Testis (tissue), 3 donors: ENCODE results near the gene ZSCAN12. TPM values are rescaled to one million over a fixed set of nuclear protein-coding genes. Genes with fewer than 3 reads are reported as not detected.

Source experiments
- DNase-seq: peaks from one replicate; pipeline ENCODE4 v3.0.0-alpha.2; 2019
- H3K27ac ChIP-seq, 2 donors: fragments of 200-600 bp; sonication (generic); one replicate each; pipeline ENCODE4 v1.5.1; 2019
- H3K27me3 ChIP-seq: fragments of 200-600 bp; sonication (generic); one replicate; pipeline ENCODE4 v1.5.1; 2019
- H3K36me3 ChIP-seq: fragments of 200-600 bp; sonication (generic); one replicate; pipeline ENCODE4 v1.5.1; 2017; ENCODE audit warnings: low read depth; ENCODE audit errors: missing control alignments
- H3K4me1 ChIP-seq: fragments of 200-600 bp; sonication (generic); one replicate; pipeline ENCODE4 v1.5.1; 2019
- H3K4me3 ChIP-seq, 2 donors: fragments of 200-600 bp; sonication (generic); one replicate each; pipeline ENCODE4 v1.5.1; 2017 to 2019
- H3K9me3 ChIP-seq: fragments of 200-600 bp; sonication (generic); one replicate; pipeline ENCODE4 v1.5.1; 2017
- CTCF ChIP-seq, 3 experiments: fragments of 450-650 bp in 2 of 3; fragments of 200-600 bp in 1 of 3; sonication (generic) in 1 of 3; IDR thresholded peaks; one replicate each; pipeline ENCODE4 v1.5.1; 2016 to 2019; ENCODE audit warnings: antibody characterized with exemption in 3 of 3, mild to moderate bottlenecking in 2 of 3, moderate library complexity in 1 of 3
- POLR2A ChIP-seq: fragments of 450-650 bp; IDR thresholded peaks from one replicate; pipeline ENCODE4 v1.6.1; 2017; ENCODE audit warnings: antibody characterized with exemption, mild to moderate bottlenecking, moderate library complexity
- WGBS, 2 donors: methylation state at CpG; one replicate each; pipeline ENCODE4 v1.1.5; 2018; 5-methylcytosine and 5-hydroxymethylcytosine counted together
- intact Hi-C: fragments of 100-400 bp; cut with DNase I; formaldehyde crosslinking; loops from one replicate; pipeline ENCODE4 v1.15.1; 2023; ENCODE audit warnings: low total_unique reads
- polyA plus RNA-seq: library from polyadenylated mRNA; stranded (reverse); fragments of 350-450 nt; fragmentation: Illumina TruSeq; extraction: RNeasy Lipid Tissue Mini Kit (QIAGEN cat#74804); gene quantifications from one replicate; pipeline ENCODE4 v1.2.3, GENCODE V29; 2014; ENCODE audit warnings: low read depth, low replicate concordance; ENCODE audit not compliant: insufficient read depth
- total RNA-seq, 2 donors: library from RNA; depleted of rRNA; stranded (reverse); fragments of >200 nt; gene quantifications; one replicate each; pipeline ENCODE4 v1.2.3, GENCODE V29; 2016

Gene ZSCAN12
- total and polyA plus RNA-seq, 3 donors from 2014 or later = 7.0 to 12.3 (median 12.2) TPM

GRCh38 chr6:28353356-28353755 is 46.2 kb downstream of the ZSCAN12 start:
- intact Hi-C loops = no loop called here

GRCh38 chr6:28351493-28351925 is 48.0 kb downstream of the ZSCAN12 start:
- H3K4me3 ChIP-seq = no peak overlapping the region
- TF ChIP-seq CTCF (IDR thresholded peaks at IDR 0.05) (no peak), POLR2A (no peak)
- no peaks in the 10 kb centered on the region for H3K36me3 ChIP-seq
- intact Hi-C loops = no loop called here
- DNase-seq = no peak
- H3K9me3 ChIP-seq = no peaks in the 10 kb centered on the region
- no peak overlapping the region for H3K27ac ChIP-seq
- H3K27me3 ChIP-seq = no peaks in the 10 kb centered on the region
- 57 to 62% methylated on average over 2 of the region's 2 CpGs for WGBS, 2 donors
- H3K4me1 ChIP-seq = peaks cover 18% of the 10 kb centered on the region

More at GRCh38 chr6:28353356-28353755, 46.2 kb downstream of the ZSCAN12 start:
- 92 to 94% methylated on average over 3 of the region's 3 CpGs for WGBS, 2 donors
- no peaks in the 10 kb centered on the region for H3K9me3 ChIP-seq
- DNase-seq = no peak
- no peak overlapping the region for H3K27ac ChIP-seq
- TF ChIP-seq POLR2A (no peak), CTCF (IDR thresholded peaks at IDR 0.05) (no peak)
- H3K36me3 ChIP-seq = no peaks in the 10 kb centered on the region
- H3K4me1 ChIP-seq = peaks cover 19% of the 10 kb centered on the region
- H3K27me3 ChIP-seq = no peaks in the 10 kb centered on the region
- no peak overlapping the region for H3K4me3 ChIP-seq

GRCh38 chr6:28351087-28351486 is 48.5 kb downstream of the ZSCAN12 start:
- no peaks in the 10 kb centered on the region for H3K9me3 ChIP-seq
- H3K4me1 ChIP-seq = peaks cover 15% of the 10 kb centered on the region
- intact Hi-C loops = no loop called here
- H3K27ac ChIP-seq = no peak overlapping the region
- H3K4me3 ChIP-seq = no peak overlapping the region
- no peaks in the 10 kb centered on the region for H3K27me3 ChIP-seq
- H3K36me3 ChIP-seq = no peaks in the 10 kb centered on the region
- WGBS, 2 donors = 55 to 61% methylated on average over 2 of the region's 2 CpGs
- TF ChIP-seq CTCF (IDR thresholded peaks at IDR 0.05) (no peak), POLR2A (no peak)
- DNase-seq = no peak

- DNase-seq = peak; percentile 94
- intact Hi-C loops = no loop called here
- peaks cover 15% of the 10 kb centered on the region for H3K4me1 ChIP-seq
- H3K4me3 ChIP-seq = peak within 1 kb of the TSS; percentile 65 to 78
- WGBS, 2 donors = 1 to 4% methylated on average over 12 to 30 of the region's 30 CpGs
- H3K9me3 ChIP-seq = no peaks in the 10 kb centered on the region
- H3K27me3 ChIP-seq = no peaks in the 10 kb centered on the region
- no peak for TF ChIP-seq CTCF (IDR thresholded peaks at IDR 0.05)
- no peak for TF ChIP-seq POLR2A
- H3K27ac ChIP-seq = peak within 1 kb of the TSS; percentile 3 to 56
- H3K36me3 ChIP-seq = no peaks in the 10 kb centered on the region
Observed at GRCh38 chr6:28349892-28350737, 49.4 kb downstream of the ZSCAN12 start, which contains the start of gene ZKSCAN3. ZKSCAN3 (plus strand) TSS chr6:28349947; CDS start chr6:28359587, 9,640 bp downstream.
